ENCODE measurements around the gene RPRML.

RPRML gene

DNA sequence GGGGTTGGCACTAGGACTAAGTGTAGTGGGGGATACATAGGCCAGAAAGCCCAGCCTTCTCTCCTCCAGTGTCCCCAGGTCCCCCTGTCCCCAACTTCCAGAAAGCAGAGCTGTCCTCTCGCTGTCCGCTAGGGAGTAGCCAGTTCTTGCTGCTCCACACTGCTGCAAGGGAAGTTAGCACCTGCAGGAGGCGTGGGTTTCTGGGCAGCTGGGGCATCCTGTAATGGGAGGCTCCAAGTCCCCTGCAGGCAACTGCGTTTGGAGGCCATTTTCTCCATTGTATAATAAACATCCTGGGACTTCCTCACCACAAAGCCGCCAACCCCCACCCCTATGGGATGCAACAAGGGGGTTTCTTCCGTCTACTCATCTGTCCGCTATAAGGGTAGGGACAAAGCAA lies 1.7 kb downstream of the RPRML start:
- ATAC-seq (ENCODE audit: insufficient read depth, low read depth), result peak; percentile 49; the same call in 1 of the 3 replicates
- H3K4me3 ChIP-seq (ENCODE audit: low read depth in 1 of 2, low read length in 2 of 2), result no peak overlapping the region

GRCh38 chr17:46976626-46977270 lies 2.3 kb downstream of the RPRML start:
- no peaks in the 10 kb centered on the region for H3K9me3 ChIP-seq (ENCODE audit: insufficient read depth, low read length, severe bottlenecking)
- H3K27me3 ChIP-seq (ENCODE audit: insufficient read depth, low read length, poor library complexity), result peaks cover 14% of the 10 kb centered on the region
- no peaks in the 10 kb centered on the region for H3K79me2 ChIP-seq (ENCODE audit: insufficient read depth, low read length)
- H3K36me3 ChIP-seq (ENCODE audit: insufficient read depth, low read length), result no peaks in the 10 kb centered on the region
- ATAC-seq (ENCODE audit: insufficient read depth, low read depth), result no peak
- H3K4me2 ChIP-seq (ENCODE audit: insufficient read depth, low read length), result no peak overlapping the region
- no peak overlapping the region for H3K4me3 ChIP-seq (ENCODE audit: low read depth in 1 of 2, low read length in 2 of 2)
- DNase-seq, result no peak
- peaks cover 12% of the 10 kb centered on the region for H3K4me1 ChIP-seq (ENCODE audit: insufficient read depth, low read length)
- TF ChIP-seq EZH2 (IDR thresholded peaks at IDR 0.05; ENCODE audit: borderline replicate concordance, low read depth, low read length, severe bottlenecking) (no peak), CTCF (IDR thresholded peaks at IDR 0.05; ENCODE audit: borderline replicate concordance, extremely low read depth, low read length, poor library complexity, severe bottlenecking) (peak; percentile 12)
- H3K9ac ChIP-seq (ENCODE audit: low read depth, low read length), result no peak overlapping the region
- no peaks in the 10 kb centered on the region for H4K20me1 ChIP-seq (ENCODE audit: insufficient read depth, low read length)
- H3K27ac ChIP-seq (ENCODE audit: low read length), result no peak overlapping the region
- no peak overlapping the region for H2AFZ ChIP-seq (ENCODE audit: low read depth, low read length)

More for the DNA sequence above, 1.7 kb downstream of the RPRML start:
- Histone ChIP-seq H2AFZ (ENCODE audit: low read depth, low read length) (no peak overlapping the region), H3K27ac (ENCODE audit: low read length) (no peak overlapping the region), H3K9me3 (ENCODE audit: insufficient read depth, low read length, severe bottlenecking) (no peaks in the 10 kb centered on the region), H3K4me2 (ENCODE audit: insufficient read depth, low read length) (no peak overlapping the region), H3K4me1 (ENCODE audit: insufficient read depth, low read length) (peaks cover 12% of the 10 kb centered on the region), H4K20me1 (ENCODE audit: insufficient read depth, low read length) (no peaks in the 10 kb centered on the region), H3K36me3 (ENCODE audit: insufficient read depth, low read length) (no peaks in the 10 kb centered on the region), H3K27me3 (ENCODE audit: insufficient read depth, low read length, poor library complexity) (peaks cover 14% of the 10 kb centered on the region), H3K79me2 (ENCODE audit: insufficient read depth, low read length) (no peaks in the 10 kb centered on the region), H3K9ac (ENCODE audit: low read depth, low read length) (no peak overlapping the region)
- peak; percentile 21 for TF ChIP-seq CTCF (IDR thresholded peaks at IDR 0.05; ENCODE audit: borderline replicate concordance, extremely low read depth, low read length, poor library complexity, severe bottlenecking)
- TF ChIP-seq EZH2 (IDR thresholded peaks at IDR 0.05; ENCODE audit: borderline replicate concordance, low read depth, low read length, severe bottlenecking), result no peak
- no peak for DNase-seq

DNA sequence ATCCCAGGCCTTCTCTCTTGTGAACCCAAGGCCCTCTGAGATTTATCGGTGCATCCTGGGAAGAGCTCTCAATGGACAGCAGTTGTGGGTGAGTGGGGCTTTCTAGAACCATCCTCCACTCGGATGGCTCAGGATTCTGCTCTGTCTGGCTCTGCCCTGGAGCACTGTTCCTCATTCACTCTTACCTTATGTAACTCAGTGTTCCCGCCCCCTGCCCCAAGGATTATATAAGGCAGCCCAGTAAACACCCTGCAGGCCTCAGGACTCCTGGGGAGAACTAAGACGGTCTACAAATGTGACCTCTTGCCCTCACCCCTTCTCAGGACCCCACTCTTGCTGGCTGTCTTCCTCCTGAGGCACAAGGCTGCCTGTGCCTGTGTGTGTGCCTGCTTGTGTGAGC lies 3.8 kb downstream of the RPRML start:
- Histone ChIP-seq H2AFZ (ENCODE audit: low read depth, low read length) (no peak overlapping the region), H3K36me3 (ENCODE audit: insufficient read depth, low read length) (no peaks in the 10 kb centered on the region), H3K9me3 (ENCODE audit: insufficient read depth, low read length, severe bottlenecking) (no peaks in the 10 kb centered on the region), H4K20me1 (ENCODE audit: insufficient read depth, low read length) (no peaks in the 10 kb centered on the region), H3K4me2 (ENCODE audit: insufficient read depth, low read length) (no peak overlapping the region), H3K27me3 (ENCODE audit: insufficient read depth, low read length, poor library complexity) (peaks cover 14% of the 10 kb centered on the region), H3K9ac (ENCODE audit: low read depth, low read length) (no peak overlapping the region), H3K4me3 (ENCODE audit: low read depth in 1 of 2, low read length in 2 of 2) (no peak overlapping the region), H3K79me2 (ENCODE audit: insufficient read depth, low read length) (no peaks in the 10 kb centered on the region), H3K27ac (ENCODE audit: low read length) (no peak overlapping the region), H3K4me1 (ENCODE audit: insufficient read depth, low read length) (peaks cover 12% of the 10 kb centered on the region)
- no peak for DNase-seq
- no peak for ATAC-seq (ENCODE audit: insufficient read depth, low read depth)
- no peak for TF ChIP-seq CTCF (IDR thresholded peaks at IDR 0.05; ENCODE audit: borderline replicate concordance, extremely low read depth, low read length, poor library complexity, severe bottlenecking)
- no peak for TF ChIP-seq EZH2 (IDR thresholded peaks at IDR 0.05; ENCODE audit: borderline replicate concordance, low read depth, low read length, severe bottlenecking)

Data from DND-41 (cell line).